ENCODE measurements around the gene CACNA1I. TPM values are rescaled to one million over a fixed set of nuclear protein-coding genes. Genes with fewer than 3 reads are reported as not detected.

The CACNA1I gene
- total RNA-seq, 1 experiment from 2014 or later = 0.90 TPM

DNA sequence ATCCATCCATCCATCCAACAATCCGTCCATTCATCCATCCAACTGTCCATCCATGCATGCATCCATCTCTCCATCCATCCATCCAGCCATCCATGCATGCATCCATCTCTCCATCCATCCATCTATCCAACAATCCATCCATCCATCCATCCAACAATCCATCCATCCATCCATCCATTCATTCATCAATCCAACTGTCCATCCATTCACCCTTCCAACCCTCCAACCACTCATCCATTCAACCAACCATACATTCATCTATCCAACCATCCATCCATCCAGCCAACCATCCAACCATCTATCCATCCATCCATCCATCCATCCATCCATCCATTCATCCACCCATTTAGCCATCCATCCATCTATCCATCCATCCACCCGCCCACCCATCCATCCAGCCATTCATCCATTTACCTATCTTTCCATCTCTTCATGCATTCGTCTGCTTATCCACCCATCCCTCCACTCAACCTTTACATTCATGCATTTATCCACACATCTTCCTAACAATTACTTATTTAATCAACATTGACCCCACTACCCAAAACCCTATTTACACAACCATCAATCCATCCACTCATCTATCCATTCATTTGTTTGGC is 12.6 kb downstream of the CACNA1I start:
- TF ChIP-seq, protein P1, sequence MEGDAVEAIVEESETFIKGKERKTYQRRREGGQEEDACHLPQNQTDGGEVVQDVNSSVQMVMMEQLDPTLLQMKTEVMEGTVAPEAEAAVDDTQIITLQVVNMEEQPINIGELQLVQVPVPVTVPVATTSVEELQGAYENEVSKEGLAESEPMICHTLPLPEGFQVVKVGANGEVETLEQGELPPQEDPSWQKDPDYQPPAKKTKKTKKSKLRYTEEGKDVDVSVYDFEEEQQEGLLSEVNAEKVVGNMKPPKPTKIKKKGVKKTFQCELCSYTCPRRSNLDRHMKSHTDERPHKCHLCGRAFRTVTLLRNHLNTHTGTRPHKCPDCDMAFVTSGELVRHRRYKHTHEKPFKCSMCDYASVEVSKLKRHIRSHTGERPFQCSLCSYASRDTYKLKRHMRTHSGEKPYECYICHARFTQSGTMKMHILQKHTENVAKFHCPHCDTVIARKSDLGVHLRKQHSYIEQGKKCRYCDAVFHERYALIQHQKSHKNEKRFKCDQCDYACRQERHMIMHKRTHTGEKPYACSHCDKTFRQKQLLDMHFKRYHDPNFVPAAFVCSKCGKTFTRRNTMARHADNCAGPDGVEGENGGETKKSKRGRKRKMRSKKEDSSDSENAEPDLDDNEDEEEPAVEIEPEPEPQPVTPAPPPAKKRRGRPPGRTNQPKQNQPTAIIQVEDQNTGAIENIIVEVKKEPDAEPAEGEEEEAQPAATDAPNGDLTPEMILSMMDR (conservative IDR thresholded peaks at IDR 0.05; ENCODE audit: low read depth, low read length) = no peak
- POLR2A ChIA-PET (ENCODE audit: low non-redundant PET) = no interaction called here
- CTCF ChIA-PET = no interaction called here
- no peaks in the 10 kb centered on the region for H3K9me3 ChIP-seq (ENCODE audit: low read depth, low read length, poor library complexity, severe bottlenecking)
- no TSS peak for BruUV-seq (replicated peaks)
- intact Hi-C loops (cut with micrococcal nuclease; ENCODE audit: unreplicated experiment) = no loop called here
- no peak for DNase-seq (ENCODE audit: low spot score)
- H3K4me3 ChIP-seq (ENCODE audit: low read depth, low read length, poor library complexity, severe bottlenecking) = no peak overlapping the region
- no peaks in the 10 kb centered on the region for H3K36me3 ChIP-seq (ENCODE audit: insufficient read depth, low read length, poor library complexity, severe bottlenecking)
- H3K4me1 ChIP-seq (ENCODE audit: insufficient read depth, low read length, poor library complexity, severe bottlenecking) = no peaks in the 10 kb centered on the region
- H3K27ac ChIP-seq (ENCODE audit: low read depth, low read length, poor library complexity, severe bottlenecking) = no peak overlapping the region
- H3K27me3 ChIP-seq (replicated peaks; ENCODE audit: insufficient read depth, low read depth, low read length, poor library complexity) = no peaks in the 10 kb centered on the region

DNA sequence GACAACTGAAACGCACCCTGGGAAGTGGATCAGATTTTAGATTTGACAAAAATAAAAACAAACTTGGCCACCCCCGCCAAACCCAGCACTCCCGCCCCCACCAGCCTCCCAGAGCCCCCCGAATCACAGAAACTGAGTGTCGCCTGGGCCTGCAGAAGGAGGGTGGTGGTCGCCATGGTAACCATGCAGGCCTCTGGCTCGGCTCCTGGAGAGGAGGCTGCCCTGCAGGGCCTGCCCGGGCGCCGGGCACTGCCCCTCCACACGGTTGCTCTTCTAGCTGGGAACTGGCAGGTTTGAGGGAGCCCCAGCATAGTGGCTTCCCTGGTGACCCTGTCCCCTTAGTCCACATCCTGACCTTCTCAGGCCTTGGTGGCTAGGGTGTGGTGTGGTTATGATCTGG is 19.3 kb downstream of the CACNA1I start:
- no peak for DNase-seq (ENCODE audit: low spot score)
- H3K4me1 ChIP-seq (ENCODE audit: insufficient read depth, low read length, poor library complexity, severe bottlenecking) = no peaks in the 10 kb centered on the region
- no peak overlapping the region for H3K27ac ChIP-seq (ENCODE audit: low read depth, low read length, poor library complexity, severe bottlenecking)
- intact Hi-C loops (cut with micrococcal nuclease; ENCODE audit: unreplicated experiment) = no loop called here
- no peaks in the 10 kb centered on the region for H3K9me3 ChIP-seq (ENCODE audit: low read depth, low read length, poor library complexity, severe bottlenecking)
- ChIA-PET POLR2A (ENCODE audit: low non-redundant PET) (no interaction called here), CTCF (no interaction called here)
- no peak overlapping the region for H3K4me3 ChIP-seq (ENCODE audit: low read depth, low read length, poor library complexity, severe bottlenecking)
- no peaks in the 10 kb centered on the region for H3K27me3 ChIP-seq (replicated peaks; ENCODE audit: insufficient read depth, low read depth, low read length, poor library complexity)
- H3K36me3 ChIP-seq (ENCODE audit: insufficient read depth, low read length, poor library complexity, severe bottlenecking) = no peaks in the 10 kb centered on the region
- TF ChIP-seq, protein P1 (conservative IDR thresholded peaks at IDR 0.05; ENCODE audit: low read depth, low read length) = no peak
- TF ChIP-seq EZH2 (IDR thresholded peaks at IDR 0.05; ENCODE audit: borderline replicate concordance, low read depth, low read length, poor library complexity, severe bottlenecking) = no peak
- no TSS peak for BruUV-seq (replicated peaks)

DNA sequence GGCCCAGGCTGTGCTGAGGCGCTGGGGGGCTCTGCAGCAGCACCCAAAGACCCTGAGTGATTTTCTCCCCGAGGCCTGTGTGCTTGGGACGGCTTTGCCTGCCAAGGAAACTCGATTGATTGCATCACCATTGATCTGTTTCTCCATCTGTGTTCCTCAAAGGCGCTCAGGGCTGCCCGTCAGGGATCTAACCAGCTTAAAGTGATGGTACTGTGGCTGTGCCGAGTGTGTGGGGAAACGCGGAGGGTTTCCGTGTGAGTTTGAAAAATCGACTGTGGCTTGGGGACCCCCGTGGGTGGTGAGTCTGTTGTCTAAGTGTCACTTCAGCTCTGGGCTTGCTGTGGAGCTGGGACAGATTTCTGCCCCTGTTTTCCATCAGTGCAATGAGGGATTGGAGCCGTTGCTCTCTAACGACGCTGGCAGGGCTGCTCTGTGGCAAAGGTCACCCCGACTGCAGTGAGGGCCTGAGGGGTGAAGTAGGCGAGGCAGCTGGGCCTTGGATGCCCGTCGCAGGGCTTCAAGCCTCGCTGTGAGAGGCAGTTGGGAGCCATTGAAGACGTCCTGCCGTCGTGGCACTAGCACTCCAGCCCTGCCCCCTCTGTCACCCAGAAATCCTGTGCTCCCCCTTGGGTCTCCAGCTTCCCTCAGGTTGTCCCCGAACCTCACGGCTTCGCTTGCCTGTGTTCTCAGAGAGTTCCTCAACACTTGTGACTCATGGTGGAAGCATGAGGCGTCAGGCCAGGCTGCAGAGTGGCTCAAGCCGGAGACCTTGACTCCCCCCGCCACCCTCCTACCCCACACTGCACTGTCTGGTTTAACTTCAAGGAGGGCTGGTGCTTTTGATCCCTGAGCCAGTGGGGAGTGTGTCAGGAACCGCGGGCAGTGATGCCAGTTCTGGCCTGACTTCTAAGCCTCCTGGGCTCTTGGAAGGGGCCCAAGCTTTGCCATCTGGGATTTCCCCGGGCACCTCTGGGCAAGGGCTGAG is 21.8 kb downstream of the CACNA1I start:
- BruUV-seq (replicated peaks) = no TSS peak
- TF ChIP-seq, protein P1 (conservative IDR thresholded peaks at IDR 0.05; ENCODE audit: low read depth, low read length) = no peak
- no peak for TF ChIP-seq EZH2 (IDR thresholded peaks at IDR 0.05; ENCODE audit: borderline replicate concordance, low read depth, low read length, poor library complexity, severe bottlenecking)
- Histone ChIP-seq H3K36me3 (ENCODE audit: insufficient read depth, low read length, poor library complexity, severe bottlenecking) (no peaks in the 10 kb centered on the region), H3K4me3 (ENCODE audit: low read depth, low read length, poor library complexity, severe bottlenecking) (no peak overlapping the region), H3K27me3 (replicated peaks; ENCODE audit: insufficient read depth, low read depth, low read length, poor library complexity) (no peaks in the 10 kb centered on the region), H3K27ac (ENCODE audit: low read depth, low read length, poor library complexity, severe bottlenecking) (no peak overlapping the region), H3K4me1 (ENCODE audit: insufficient read depth, low read length, poor library complexity, severe bottlenecking) (no peaks in the 10 kb centered on the region), H3K9me3 (ENCODE audit: low read depth, low read length, poor library complexity, severe bottlenecking) (no peaks in the 10 kb centered on the region)
- intact Hi-C loops (cut with micrococcal nuclease; ENCODE audit: unreplicated experiment) = no loop called here
- POLR2A ChIA-PET (ENCODE audit: low non-redundant PET) = no interaction called here
- CTCF ChIA-PET = no interaction called here
- DNase-seq (ENCODE audit: low spot score) = no peak
